ENCODE results near the gene MAGEB5.
"Not testable (repeated sequence)": the region's sequence is repeated elsewhere in the genome, so short reads cannot be mapped to it uniquely, and the experiment has no call there.

MAGEB5 gene, protein sequence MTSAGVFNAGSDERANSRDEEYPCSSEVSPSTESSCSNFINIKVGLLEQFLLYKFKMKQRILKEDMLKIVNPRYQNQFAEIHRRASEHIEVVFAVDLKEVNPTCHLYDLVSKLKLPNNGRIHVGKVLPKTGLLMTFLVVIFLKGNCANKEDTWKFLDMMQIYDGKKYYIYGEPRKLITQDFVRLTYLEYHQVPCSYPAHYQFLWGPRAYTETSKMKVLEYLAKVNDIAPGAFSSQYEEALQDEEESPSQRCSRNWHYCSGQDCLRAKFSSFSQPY

DNA sequence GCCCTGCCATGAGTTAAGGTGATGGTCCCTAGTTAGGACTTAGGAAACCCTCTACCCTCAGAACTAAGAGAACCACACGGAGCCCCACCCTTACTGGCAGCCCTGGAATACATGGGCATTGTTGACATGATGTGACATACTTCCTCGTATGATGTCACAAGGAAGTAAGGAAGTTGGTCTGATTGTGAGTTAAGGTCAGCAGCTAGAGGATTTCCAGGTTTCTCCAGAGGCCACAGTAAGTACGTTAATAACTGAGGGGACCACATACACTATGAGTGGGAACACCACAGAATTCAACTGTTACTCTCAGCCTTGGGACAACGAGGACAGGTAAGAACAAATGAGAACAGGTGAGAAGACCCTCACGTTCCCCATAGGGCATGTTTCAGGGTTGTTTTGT, at the start of gene MAGEB5:
Gene MAGEB5, plus strand, starts transcription at position 301 of the 400 bp plus-strand sequence. CDS start 1,133 bp downstream, outside the sequence.
- DNase-seq (ENCODE audit: extremely low spot score, insufficient read length, low read depth) (no peak), FAIRE-seq (no peak)

DNA sequence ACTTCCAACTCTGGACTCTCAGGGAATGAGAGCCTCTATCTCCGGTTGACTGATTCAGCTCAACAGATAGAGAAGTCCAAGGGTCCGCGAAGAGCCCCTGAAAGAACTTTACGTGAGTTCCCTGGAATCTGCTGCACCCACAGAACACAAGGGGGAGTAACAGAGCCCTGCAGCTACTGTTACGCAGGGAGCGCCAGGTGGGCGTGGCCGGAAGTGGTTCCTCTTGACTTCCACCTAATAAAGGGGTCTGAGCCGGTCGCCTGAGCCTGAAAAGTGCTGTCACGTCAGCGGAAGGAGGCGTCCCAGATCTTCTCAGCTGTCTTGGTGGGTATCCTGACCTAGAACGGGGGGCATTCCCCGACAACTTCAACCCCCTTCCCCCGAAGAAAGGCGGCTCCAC, 23.8 kb upstream of the MAGEB5 start, which contains the start of gene MAGEB6:
Gene MAGEB6, plus strand, starts transcription at position 237 of the 400 bp plus-strand sequence. CDS start 1,407 bp downstream, outside the sequence.
- DNase-seq (ENCODE audit: extremely low spot score, insufficient read length, low read depth) (no peak), FAIRE-seq (no peak)

DNA sequence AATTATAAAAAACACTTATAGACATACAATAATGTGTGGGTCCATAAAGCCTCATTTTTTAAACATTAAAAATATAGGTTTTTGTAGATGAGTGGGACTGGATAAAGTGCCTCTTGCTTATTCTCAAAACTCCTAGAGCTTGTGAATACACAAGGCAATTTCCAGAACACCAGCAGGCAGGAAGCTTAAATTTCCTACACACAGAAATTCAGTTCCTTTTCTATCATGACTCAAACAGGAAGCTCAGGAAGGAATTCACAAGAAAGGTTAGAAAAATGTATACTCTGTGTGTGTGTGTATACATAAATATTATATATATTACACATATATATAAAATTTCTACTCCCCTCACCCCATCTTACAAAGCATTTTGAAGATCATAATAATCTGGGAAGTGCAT, 12.4 kb upstream of the MAGEB5 start:
- DNase-seq (ENCODE audit: extremely low spot score, insufficient read length, low read depth), result no peak
- no peak for FAIRE-seq

DNA sequence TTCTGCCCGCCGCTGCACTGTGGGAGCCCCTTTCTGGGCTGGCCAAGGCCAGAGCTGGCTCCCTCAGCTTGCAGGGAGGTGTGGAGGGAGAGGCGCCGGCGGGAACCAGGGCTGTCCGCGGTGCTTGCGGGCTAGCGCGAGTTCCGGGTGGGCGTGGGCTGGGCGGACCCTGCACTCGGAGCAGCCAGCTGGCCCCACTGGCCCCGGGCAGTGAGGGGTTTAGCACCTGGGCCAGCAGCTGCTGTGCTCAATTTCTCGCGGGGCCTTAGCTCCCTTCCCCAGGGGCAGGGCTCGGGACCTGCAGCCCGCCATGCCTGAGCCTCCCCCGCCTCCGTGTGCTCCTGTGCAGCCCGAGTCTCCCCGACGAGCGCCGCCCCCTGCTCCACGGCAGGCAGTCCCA, 11.3 kb upstream of the MAGEB5 start:
- not testable (repeated sequence) for FAIRE-seq; DNase-seq (ENCODE audit: extremely low spot score, insufficient read length, low read depth)

DNA sequence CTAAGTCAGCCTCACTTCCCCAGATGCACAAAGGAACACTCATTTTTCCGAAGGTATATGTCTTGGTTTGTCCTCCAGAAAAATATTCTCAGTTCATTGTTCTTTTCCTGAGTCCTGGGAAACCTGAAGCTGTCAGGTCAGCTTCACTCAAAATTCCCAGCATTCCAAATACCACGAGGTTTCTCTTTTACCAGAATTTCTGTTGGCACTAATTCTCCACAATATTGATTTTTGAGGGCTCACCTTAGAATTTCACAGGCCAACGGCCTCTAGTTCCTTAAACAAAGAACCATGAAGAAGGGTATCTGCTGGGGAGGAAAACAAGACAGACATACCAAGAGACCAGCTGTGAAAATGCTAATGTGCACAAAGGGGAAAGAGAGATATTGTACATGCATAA, 8.0 kb upstream of the MAGEB5 start:
- DNase-seq (ENCODE audit: extremely low spot score, insufficient read length, low read depth) (no peak), FAIRE-seq (no peak)

DNA sequence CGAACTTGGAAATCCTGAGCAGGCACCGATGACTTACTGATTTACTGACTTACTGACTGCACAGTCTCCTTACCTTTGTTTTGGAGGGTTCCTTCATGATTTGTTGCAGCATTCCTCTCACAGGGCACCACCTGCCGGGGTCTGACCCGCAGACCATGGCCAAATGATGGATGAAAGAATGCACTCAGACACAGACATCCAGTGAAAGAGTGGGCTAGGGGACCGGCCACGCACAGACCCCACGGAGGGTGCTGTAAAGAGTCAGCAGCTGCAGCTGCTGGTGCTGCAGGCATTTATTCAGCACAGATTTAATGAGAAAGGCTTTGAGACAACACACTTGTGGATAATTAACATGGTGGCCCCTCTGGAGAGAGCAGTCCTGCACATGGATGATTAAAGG, 3.4 kb downstream of the MAGEB5 start:
- no peak for FAIRE-seq
- DNase-seq (ENCODE audit: extremely low spot score, insufficient read length, low read depth), result no peak

DNA sequence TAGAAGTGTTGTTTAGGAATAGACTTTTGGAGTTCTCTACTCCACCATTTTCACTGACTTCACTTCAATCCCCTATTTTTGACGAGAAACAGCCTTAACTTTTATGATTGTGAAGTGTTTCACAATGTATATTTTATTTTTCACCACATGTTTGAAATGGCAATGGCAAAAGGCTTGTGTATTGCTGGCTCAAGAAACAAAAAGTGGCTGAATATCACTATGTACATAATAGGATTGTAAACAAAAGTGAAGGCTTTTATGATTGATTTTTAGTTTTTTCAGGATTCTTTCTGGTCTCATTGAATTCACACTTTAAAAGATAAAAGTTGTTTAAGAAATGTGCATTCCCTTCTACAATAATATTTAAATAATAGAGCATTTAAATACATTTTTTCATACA, 18.2 kb downstream of the MAGEB5 start:
- DNase-seq (ENCODE audit: extremely low spot score, insufficient read length, low read depth) (no peak), FAIRE-seq (no peak)

DNA sequence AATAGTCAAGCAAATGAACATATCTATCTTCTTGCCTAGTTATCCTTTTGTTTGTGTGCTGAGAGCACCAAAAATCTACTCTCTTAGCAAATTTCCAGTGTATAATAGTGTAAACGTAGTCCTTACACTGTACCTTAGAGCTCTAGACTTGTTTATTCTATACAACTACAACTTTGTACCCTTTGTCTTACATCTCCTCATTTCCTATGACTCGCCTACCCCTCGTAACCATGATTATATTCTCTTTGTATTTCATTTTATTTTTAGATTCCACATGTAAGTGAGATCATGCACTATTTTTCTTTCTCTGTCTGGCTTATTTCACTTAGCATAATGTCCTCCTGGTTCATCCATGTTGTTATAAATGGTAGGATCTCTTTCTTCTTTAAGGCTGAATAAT, 37.6 kb downstream of the MAGEB5 start:
- DNase-seq (ENCODE audit: extremely low spot score, insufficient read length, low read depth) (no peak), FAIRE-seq (no peak)

DNA sequence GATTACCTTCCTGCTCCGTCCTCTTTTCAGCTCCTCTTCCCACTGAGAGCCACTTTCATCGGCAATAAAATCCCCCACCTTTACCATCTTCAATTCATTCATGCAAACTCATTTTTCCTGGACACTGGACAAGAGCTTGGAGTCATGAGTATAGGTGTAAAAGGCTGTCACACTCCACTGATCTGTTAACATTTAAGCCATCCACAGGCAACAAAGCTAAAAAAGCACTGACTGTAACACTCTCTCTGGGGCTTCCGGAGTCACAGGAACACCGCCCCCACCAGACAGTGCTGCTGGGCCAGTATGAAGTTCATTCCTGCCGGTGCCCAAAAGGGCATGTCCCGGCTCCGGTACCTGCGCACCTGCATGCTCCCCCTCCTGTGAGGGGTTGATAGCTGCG, 38.5 kb downstream of the MAGEB5 start:
- DNase-seq (ENCODE audit: extremely low spot score, insufficient read length, low read depth) (no peak), FAIRE-seq (no peak)

DNA sequence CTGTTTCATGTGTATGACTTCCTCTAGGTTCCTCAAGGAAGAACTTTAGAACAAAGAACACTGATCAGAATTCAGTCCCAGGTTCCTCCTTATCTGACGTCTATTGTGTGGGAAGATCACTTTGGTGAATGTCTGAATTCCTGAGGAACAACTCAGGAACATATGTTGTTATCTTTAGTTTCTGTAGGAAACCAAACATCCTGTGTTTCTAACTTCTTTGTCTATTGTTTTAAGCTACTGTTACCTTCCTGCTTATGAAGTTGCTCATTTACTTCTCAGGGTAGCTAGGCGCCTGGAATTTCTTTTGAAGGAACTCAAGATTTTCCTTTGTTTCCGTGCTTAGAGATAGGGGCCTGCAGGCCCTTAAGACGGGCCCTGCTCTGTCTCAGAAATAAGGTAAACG, 46.2 kb downstream of the MAGEB5 start:
- DNase-seq (ENCODE audit: extremely low spot score, insufficient read length, low read depth), result no peak

More for the DNA sequence above, 46.2 kb downstream of the MAGEB5 start:
- FAIRE-seq, result no peak

All from GM18507 (cell line).